HG03066 (cell line): ENCODE results near the gene RUSC2.
"Not testable (repeated sequence)": the region's sequence is repeated elsewhere in the genome, so short reads cannot be mapped to it uniquely, and the experiment has no call there.

ENCODE experiments used
- ATAC-seq: cut with Tn5 transposase; IDR thresholded peaks from one replicate; pipeline ENCODE4 v1.9.1; 2021; ENCODE audit warnings: low read depth; ENCODE audit not compliant: unreplicated experiment

Gene RUSC2

DNA sequence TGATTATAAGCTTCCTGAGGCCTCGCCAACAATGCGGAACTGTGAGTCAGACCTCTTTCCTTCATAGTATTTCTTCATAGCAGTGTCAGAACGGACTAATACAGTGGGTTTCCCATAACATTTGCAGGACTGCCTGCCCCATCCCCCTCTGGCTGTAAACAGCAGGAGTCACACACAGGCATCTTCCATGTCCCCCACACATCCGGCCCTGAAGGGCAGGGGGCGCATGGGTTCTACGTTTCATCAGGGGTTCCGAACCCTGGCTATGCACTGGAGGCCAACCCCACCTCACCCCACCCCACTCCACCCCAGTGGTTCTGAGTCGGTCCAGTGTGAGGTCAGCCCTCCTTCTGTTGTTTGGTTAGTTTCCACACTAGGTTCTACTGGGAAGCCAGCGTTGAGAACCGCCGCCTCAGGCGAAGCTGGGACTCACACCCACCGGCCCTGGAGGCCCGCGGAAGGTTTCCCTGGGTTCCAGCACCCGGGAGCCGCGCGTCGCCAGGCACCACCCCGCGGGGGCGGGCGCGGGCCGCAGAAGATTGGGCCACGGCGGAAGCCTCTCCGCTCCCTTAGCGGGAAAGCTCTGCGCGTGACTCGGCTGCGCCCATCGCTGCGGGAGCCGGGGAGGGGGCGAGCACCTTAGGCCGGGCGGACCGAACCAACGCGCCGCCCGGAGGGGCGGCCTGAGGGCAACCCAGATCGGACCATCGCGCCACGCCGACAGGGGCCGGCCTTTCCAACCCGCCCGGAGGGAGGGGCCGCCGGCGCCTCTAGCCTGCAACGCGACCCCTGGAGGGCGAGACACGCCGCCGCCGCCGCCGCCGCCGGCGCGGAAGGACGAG is at the start of gene RUSC2:
RUSC2 (plus strand) TSS at position 799 of the 842 bp plus-strand sequence. CDS start 56,411 bp downstream, outside the sequence.
- ATAC-seq: no peak

- ATAC-seq: no peak
These were observed 43.9 kb upstream of the RUSC2 start for GRCh38 chr9:35446012-35446411.

DNA sequence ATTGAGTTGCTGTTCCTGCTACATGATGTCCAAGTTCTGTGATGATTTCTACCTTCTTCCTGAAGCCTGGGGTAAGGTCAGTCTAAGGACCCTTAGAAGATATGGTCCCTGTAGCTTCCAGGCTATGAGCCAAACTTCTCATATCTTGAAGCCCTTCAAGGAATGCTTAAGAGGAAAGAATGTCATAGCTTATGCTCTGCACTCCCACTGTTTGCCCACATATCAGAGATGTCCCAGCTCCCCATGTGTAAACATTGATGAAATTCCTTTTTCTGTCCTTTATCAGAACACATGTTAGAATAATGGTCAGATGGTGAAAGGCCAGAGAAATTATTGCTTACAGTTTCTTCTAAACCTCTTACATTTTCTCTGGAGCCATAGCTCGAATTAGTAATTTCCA is 41.4 kb upstream of the RUSC2 start:
- no peak for ATAC-seq

DNA sequence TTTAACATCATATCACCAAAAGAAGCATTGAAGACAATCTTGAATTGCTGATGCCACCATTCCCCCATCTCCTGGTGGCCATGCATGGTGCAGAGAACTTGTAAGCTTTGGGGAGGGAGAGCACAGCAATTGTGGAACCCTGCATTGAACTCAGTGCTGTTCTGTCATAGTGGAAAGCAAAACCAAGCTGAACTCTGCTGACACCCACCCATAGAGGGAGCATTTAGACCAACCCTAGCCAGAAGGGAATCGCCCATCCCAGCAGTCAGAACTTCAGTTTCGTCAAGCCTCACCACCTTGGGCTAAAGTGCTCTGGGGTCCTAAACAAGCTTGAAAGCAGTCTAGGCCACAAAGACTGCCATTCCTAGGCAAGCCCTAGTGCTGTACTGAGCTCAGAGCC is 37.4 kb upstream of the RUSC2 start:
- ATAC-seq: no peak

DNA sequence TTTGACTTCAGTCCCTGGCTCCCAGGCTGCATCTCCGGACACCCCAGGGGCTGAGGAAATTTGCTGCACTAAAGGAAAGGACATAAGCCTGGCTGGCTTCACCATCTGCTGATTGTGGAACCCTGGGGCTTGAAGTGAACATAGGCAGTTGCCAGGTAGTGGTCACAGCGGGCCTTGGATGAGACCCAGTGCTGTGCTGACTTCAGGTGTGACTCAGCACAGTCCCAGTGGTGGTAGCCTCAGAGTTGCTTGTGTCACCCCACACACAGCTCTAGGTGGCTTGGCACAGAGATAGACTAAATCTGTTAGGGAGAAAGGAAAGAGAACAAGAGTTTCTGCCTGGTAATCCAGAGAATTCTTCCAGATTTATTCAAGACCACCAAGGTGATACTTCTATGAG is 36.1 kb upstream of the RUSC2 start:
- ATAC-seq: no peak

GRCh38 chr9:35464141-35465025 is 25.5 kb upstream of the RUSC2 start:
- ATAC-seq: no peak

GRCh38 chr9:35470340-35470739 is 19.6 kb upstream of the RUSC2 start:
- ATAC-seq: no peak

- ATAC-seq: no peak
These were observed 19.0 kb upstream of the RUSC2 start for GRCh38 chr9:35470894-35471293.

DNA sequence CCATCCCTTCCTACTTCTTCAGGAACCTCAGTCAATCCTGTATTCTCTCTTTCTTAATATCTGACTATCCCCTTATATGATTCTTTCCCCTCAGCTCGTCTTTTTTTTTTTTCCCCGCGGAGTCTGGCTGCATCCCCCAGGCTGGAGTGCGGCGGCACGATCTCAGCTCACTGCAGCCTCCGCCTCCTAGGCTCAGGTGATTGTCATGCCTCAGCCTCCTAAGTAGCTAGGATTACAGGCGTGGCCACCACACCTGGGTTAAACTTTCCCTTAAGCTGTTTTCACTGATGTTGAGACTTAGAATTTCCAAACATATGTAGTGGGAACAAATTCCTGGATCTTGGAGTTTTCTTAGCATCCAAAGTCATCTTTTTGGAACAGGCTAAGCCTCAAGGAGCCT is 13.3 kb upstream of the RUSC2 start:
- no peak for ATAC-seq

- not testable (repeated sequence) for ATAC-seq
These were observed 12.6 kb upstream of the RUSC2 start for GRCh38 chr9:35477211-35477855.

DNA sequence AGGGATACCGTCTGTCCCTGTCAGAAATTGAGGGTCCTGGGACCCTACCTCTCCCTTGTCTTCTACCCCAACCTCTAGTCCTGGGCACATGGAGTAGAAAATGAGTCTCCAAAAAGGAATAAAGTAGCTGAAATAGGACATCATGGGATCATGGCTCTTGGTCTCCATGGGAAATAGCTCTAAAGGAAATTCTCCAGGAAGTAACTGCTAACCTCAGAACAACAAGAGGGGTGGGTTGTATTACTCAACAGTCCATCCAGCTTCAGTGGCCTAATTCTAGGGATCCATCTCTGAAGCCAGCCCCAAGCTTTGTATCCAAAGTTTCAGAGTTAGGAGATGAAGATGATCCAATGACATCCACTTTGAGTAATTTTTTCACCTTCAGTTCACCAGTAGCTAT is 11.0 kb upstream of the RUSC2 start:
- no peak for ATAC-seq

GRCh38 chr9:35481347-35481975 is 8.4 kb upstream of the RUSC2 start:
- no peak for ATAC-seq

DNA sequence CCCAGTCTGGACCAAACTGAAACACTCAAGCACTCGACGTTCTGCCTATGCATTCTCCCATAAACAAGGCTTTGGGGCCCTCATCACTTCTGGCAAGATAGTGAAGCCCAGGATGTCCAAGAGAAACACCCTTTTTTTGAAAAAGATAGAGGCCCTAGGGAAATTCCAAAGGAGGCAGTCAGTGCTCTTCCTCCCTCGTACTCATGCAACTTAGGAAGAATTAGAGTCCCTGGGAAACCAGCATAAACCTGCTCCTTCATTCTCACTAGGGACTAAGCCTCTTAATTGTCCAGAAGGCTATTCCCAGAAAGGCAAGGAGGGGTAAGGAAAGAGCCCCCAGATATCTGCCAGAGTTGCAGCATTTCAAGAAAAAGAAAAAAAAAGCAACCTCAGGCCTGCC is 7.8 kb upstream of the RUSC2 start:
- no peak for ATAC-seq

DNA sequence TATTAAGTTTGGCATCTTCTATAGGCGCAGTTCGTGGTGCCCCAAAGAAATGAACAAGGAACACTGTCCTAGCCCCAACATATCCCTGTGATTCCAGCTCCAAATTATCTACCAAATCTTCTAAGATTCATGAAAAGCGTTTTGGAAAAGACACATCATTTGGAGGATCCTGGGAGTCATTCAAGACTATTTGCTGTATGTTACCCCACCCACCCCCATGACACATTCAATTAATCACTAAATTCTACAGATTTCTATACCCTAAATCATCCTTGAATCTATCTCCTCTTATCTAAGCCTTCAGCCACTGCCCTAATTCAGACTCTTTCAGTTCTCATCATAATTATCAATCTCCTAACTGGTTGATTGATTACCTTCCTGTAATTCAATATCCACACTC is 5.5 kb upstream of the RUSC2 start:
- ATAC-seq: no peak

DNA sequence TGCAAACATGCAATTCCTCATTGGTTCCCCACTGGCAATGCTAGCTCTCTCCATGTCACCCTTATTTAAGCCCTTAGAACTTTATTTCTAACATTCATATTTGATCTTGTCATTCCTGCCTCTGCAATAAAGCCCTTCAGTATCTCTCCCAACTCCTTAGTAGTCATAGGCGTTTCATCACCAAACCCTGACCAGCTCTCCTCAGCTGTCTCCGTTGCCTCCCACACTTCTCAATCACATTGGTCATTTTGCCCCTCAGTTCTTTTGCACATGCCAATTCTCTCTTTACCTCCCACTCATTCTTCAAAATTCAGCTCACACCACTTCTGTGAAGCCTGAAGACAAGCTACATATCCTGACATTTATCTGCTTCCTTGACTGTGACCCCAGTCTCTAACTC is 2.8 kb upstream of the RUSC2 start:
- no peak for ATAC-seq

DNA sequence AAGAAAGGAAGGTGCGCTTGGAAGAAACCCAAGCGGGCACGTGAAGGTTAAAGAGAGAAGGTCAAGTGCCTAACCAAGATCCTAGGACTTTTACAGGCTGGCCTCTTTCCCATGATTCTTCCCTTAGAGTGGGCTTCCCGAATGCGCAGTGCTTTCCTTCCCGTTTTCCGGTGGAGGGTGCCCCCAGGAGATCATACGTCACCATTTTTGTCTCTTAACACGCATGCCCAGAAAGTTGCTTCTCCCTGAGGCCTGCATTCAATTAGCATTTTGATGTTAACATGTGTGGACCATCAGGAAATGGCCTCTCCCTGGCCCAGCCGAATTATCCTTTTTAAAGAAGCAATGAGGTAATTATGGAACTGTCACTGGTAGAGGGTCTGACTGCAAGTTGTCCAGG is 1.9 kb upstream of the RUSC2 start:
- no peak for ATAC-seq

- no peak for ATAC-seq
These were observed 1.2 kb upstream of the RUSC2 start for GRCh38 chr9:35488566-35489312.

DNA sequence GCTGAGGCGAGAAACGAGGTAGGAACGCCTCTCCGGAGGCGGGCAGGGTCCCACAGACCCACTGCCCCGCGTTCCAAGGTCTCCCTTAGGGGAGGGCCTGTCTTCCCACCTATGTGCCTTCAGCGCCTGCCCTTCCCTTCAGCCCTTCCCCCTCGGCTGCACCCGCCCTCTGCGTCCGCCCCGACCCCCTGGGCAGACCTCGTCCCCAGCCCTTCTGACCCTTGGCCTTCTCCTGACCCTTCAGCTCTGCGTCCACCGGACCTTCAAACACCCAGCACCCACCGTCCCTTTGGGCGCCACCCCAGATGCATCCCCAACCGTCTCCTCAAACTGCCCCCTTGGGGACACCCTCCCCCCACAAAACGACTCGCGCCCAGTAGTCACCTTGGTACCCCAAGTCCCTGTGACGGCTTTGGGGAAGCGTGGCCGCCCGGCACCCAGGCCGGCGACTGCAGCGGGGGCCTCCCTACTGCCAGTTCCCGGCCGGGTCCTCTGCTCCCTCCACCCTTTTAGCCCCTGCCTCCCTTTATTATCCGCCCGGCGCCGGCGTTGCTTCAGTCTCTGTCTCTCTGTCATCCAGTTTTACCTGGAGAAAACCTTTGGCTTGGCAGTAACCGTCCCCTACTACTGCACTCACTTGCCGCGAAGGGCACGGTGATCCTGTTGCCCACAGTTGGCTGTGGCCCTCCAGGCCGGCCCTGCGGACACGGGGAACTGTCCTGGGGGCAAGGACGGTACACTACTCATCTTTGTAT is 421 bp downstream of the RUSC2 start:
- no peak for ATAC-seq

- ATAC-seq: no peak
These were observed 1.1 kb downstream of the RUSC2 start for GRCh38 chr9:35490910-35491465.
